Smooth muscle cell (in vitro differentiated cells): ENCODE results near the gene INTS3. TPM values are rescaled to one million over a fixed set of nuclear protein-coding genes. Genes with fewer than 3 reads are reported as not detected.
A peak's percentile ranks its signal among the peaks of the same experiment; 100 is the strongest.

Experiments
- DNase-seq: peaks from one replicate; lab custom pipeline; 2025; ENCODE audit not compliant: unreplicated experiment; lab: John Stamatoyannopoulos, UW
- H2AFZ ChIP-seq: fragments of 200-600 bp; sonication (generic); 2 replicates; pipeline ENCODE4 v1.6.0; 2016; ENCODE audit warnings: antibody characterized with exemption, low read depth, mild to moderate bottlenecking
- H3F3A ChIP-seq: fragments of 200-600 bp; sonication (generic); 2 replicates; pipeline ENCODE4 v1.6.0; 2017; ENCODE audit warnings: antibody characterized with exemption, low read depth
- H3K27ac ChIP-seq: fragments of 200-600 bp; sonication (generic); 2 replicates; pipeline ENCODE4 v1.5.1; 2016; ENCODE audit warnings: low read depth, mild to moderate bottlenecking
- H3K27me3 ChIP-seq: fragments of 200-600 bp; sonication (generic); 2 replicates; pipeline ENCODE4 v1.6.1; 2016; ENCODE audit warnings: low read depth, mild to moderate bottlenecking
- H3K36me3 ChIP-seq: fragments of 200-600 bp; sonication (generic); 2 replicates; pipeline ENCODE4 v1.5.1; 2016; ENCODE audit warnings: low read depth
- H3K4me1 ChIP-seq: fragments of 200-600 bp; sonication (generic); 2 replicates; pipeline ENCODE4 v1.5.1; 2016; ENCODE audit warnings: low read depth
- H3K4me2 ChIP-seq: fragments of 200-600 bp; sonication (generic); 2 replicates; pipeline ENCODE4 v1.6.0; 2016; ENCODE audit warnings: mild to moderate bottlenecking
- H3K4me3 ChIP-seq: fragments of 200-600 bp; sonication (generic); 2 replicates; pipeline ENCODE4 v1.5.1; 2016; ENCODE audit warnings: mild to moderate bottlenecking
- H3K79me2 ChIP-seq: fragments of 200-600 bp; sonication (generic); 2 replicates; pipeline ENCODE4 v1.6.0; 2016; ENCODE audit warnings: low read depth, mild to moderate bottlenecking
- H3K9ac ChIP-seq: fragments of 200-600 bp; sonication (generic); 2 replicates; pipeline ENCODE4 v1.6.0; 2016; ENCODE audit warnings: low read depth
- H3K9me3 ChIP-seq: fragments of 200-600 bp; sonication (generic); replicated peaks from 2 replicates; pipeline ENCODE4 v1.5.1; 2016; ENCODE audit warnings: low read depth
- H4K20me1 ChIP-seq: fragments of 200-600 bp; sonication (generic); 2 replicates; pipeline ENCODE4 v1.6.0; 2016; ENCODE audit warnings: low read depth
- CTCF ChIP-seq: fragments of 200-600 bp; sonication (generic); IDR thresholded peaks from 2 replicates; pipeline ENCODE4 v1.5.1; 2017; ENCODE audit warnings: borderline replicate concordance, mild to moderate bottlenecking, antibody characterized with exemption; ENCODE audit not compliant: insufficient read depth, poor library complexity, severe bottlenecking
- WGBS: methylation state at CpG from one replicate; pipeline ENCODE4 v1.1.7; 2016; ENCODE audit warnings: low lambda C conversion rate; 5-methylcytosine and 5-hydroxymethylcytosine counted together
- polyA plus RNA-seq: library from polyadenylated mRNA; unstranded; fragments of >200 nt; fragmentation: Nextera tagmentation; extraction: Ambion mirVana; gene quantifications from 2 replicates; pipeline ENCODE4 v1.2.1, GENCODE V29; 2016
- total RNA-seq: library from RNA; depleted of rRNA; stranded (reverse); fragments of >200 nt; gene quantifications from 2 replicates; pipeline ENCODE4 v1.2.3, GENCODE V29; 2014

Gene INTS3
- total and polyA plus RNA-seq, 2 experiments from 2014 or later, result 22.3 to 33.6 TPM

GRCh38 chr1:153748903-153749302 lies 21.1 kb downstream of the INTS3 start:
- Histone ChIP-seq H3K4me2 (no peak overlapping the region), H3K4me1 (peaks cover 3% of the 10 kb centered on the region), H3K4me3 (no peak overlapping the region), H3K9me3 (no peaks in the 10 kb centered on the region), H3K9ac (no peak overlapping the region), H3K27me3 (no peaks in the 10 kb centered on the region), H2AFZ (no peak overlapping the region), H3K79me2 (no peaks in the 10 kb centered on the region), H4K20me1 (peaks cover 7% of the 10 kb centered on the region), H3K27ac (no peak overlapping the region), H3F3A (no peaks in the 10 kb centered on the region), H3K36me3 (peaks cover 4% of the 10 kb centered on the region)
- no peak for TF ChIP-seq CTCF
- 96% methylated on average over 2 of the region's 2 CpGs for WGBS
- no peak for DNase-seq

- WGBS, result 53% methylated on average over 6 of the region's 6 CpGs
- H3K27ac ChIP-seq, result no peak overlapping the region
- no peaks in the 10 kb centered on the region for H3K27me3 ChIP-seq
- peaks cover 2% of the 10 kb centered on the region for H4K20me1 ChIP-seq
- TF ChIP-seq CTCF, result peak; percentile 79
- H3K36me3 ChIP-seq, result peaks cover under 1% of the 10 kb centered on the region
- H3K9me3 ChIP-seq, result no peaks in the 10 kb centered on the region
- no peaks in the 10 kb centered on the region for H3K79me2 ChIP-seq
- peaks cover 3% of the 10 kb centered on the region for H3K4me1 ChIP-seq
- DNase-seq, result peak; percentile 20
- H3K4me2 ChIP-seq, result no peak overlapping the region
- H3F3A ChIP-seq, result no peaks in the 10 kb centered on the region
- H2AFZ ChIP-seq, result no peak overlapping the region
- no peak overlapping the region for H3K4me3 ChIP-seq
- H3K9ac ChIP-seq, result no peak overlapping the region
Measured at GRCh38 chr1:153749408-153750005, 21.7 kb downstream of the INTS3 start.

- WGBS, result 61% methylated on average over 6 of the region's 6 CpGs
- no peak for DNase-seq
Measured at GRCh38 chr1:153750026-153750995, 22.5 kb downstream of the INTS3 start.

More at GRCh38 chr1:153750026-153750995, 22.5 kb downstream of the INTS3 start:
- no peaks in the 10 kb centered on the region for H3K27me3 ChIP-seq
- H3K9ac ChIP-seq, result no peak overlapping the region
- no peaks in the 10 kb centered on the region for H3K79me2 ChIP-seq
- no peaks in the 10 kb centered on the region for H3K36me3 ChIP-seq
- no peak for TF ChIP-seq CTCF
- H3K27ac ChIP-seq, result no peak overlapping the region
- H4K20me1 ChIP-seq, result no peaks in the 10 kb centered on the region
- no peak overlapping the region for H3K4me3 ChIP-seq
- no peaks in the 10 kb centered on the region for H3F3A ChIP-seq
- H3K9me3 ChIP-seq, result no peaks in the 10 kb centered on the region
- H3K4me2 ChIP-seq, result no peak overlapping the region
- peaks cover 1% of the 10 kb centered on the region for H3K4me1 ChIP-seq
- no peak overlapping the region for H2AFZ ChIP-seq
